PC-9 (cell line): Measurements from ENCODE around the gene NPB.

Experiments used
- EZH2 ChIP-seq: fragments of 200-600 bp; sonication (generic); IDR thresholded peaks from 2 replicates; pipeline ENCODE4 v1.8.0; 2017; ENCODE audit warnings: antibody characterized with exemption, low read depth
- TF ChIP-seq, protein P1 (sequence below): fragments of 200-600 bp; sonication (generic); conservative IDR thresholded peaks from 2 replicates; pipeline ENCODE4 v1.6.1; 2017; ENCODE audit warnings: mixed run types, antibody characterized with exemption, mild to moderate bottlenecking, moderate library complexity

DNA sequence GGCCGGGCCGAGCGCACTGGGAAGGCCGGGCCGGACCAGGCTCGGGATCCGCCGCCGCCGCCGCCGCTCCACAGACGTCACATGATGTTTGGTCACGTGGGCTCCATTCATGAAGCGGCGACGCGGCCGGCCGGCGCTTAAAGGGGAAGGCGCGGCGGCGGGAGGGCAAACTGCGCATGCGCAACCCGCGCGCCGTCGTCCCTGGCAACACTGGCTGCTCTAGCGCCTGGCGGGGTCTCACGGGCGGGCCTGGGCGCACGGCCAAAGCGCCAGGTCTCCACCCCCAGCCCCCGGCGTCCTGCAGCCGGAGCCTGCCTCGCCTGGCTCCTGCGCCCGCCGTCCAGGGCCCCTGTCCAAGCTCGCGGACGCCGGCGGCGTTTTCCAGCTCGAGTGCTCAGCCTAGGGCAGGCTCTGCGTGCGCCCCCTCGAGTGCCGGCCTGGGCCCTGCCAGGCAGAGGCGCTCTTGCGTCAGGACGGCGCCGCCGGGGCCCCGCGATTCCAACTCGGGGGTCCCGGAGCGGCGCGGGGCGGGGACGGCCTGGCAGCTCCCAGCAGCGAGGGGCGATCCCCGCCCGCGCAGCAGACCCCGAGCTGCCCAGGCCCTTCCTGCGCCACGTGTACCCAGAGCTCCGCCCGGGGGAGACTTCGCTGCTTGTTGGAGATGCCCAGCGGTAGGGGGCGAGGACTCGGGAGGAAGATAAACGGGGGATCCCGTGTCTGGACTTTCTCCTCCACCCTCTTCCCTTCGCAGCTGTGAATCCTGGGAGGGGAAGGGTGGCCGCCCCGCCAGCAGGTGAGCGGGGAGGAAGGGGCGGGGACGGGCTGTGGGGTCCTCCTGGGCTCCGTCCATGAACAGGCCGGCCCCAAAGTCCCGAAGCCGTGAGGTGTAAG lies 25.9 kb downstream of the NPB start, which contains the start of gene MAFG:
- TF ChIP-seq EZH2, result no peak
- TF ChIP-seq, protein P1, sequence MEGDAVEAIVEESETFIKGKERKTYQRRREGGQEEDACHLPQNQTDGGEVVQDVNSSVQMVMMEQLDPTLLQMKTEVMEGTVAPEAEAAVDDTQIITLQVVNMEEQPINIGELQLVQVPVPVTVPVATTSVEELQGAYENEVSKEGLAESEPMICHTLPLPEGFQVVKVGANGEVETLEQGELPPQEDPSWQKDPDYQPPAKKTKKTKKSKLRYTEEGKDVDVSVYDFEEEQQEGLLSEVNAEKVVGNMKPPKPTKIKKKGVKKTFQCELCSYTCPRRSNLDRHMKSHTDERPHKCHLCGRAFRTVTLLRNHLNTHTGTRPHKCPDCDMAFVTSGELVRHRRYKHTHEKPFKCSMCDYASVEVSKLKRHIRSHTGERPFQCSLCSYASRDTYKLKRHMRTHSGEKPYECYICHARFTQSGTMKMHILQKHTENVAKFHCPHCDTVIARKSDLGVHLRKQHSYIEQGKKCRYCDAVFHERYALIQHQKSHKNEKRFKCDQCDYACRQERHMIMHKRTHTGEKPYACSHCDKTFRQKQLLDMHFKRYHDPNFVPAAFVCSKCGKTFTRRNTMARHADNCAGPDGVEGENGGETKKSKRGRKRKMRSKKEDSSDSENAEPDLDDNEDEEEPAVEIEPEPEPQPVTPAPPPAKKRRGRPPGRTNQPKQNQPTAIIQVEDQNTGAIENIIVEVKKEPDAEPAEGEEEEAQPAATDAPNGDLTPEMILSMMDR, result no peak; the same call in 1 of the 2 replicates
